Activated naive CD8-positive, alpha-beta T cell treated with anti-CD3 and anti-CD28 coated beads, Interleukin-2, amount 50 U/mL, for 24 hours (primary cell): ENCODE data around the gene RYR2.
A peak's percentile ranks its signal among the peaks of the same experiment; 100 is the strongest.

Experiments used
- ATAC-seq: fragments of 150-1000 bp; cut with Tn5 transposase; one replicate; pipeline ENCODE4 v1.10.0; 2021
- DNase-seq: peaks from one replicate; pipeline ENCODE4 v3.0.0; 2021
- H3K27ac Mint-ChIP-seq: one replicate; pipeline ENCODE4 v1.8.0; 2021; ENCODE audit warnings: mild to moderate bottlenecking, mixed read lengths
- H3K27me3 Mint-ChIP-seq: one replicate; pipeline ENCODE4 v1.8.0; 2021; ENCODE audit warnings: mixed read lengths
- H3K36me3 Mint-ChIP-seq: one replicate; pipeline ENCODE4 v1.8.0; 2021; ENCODE audit warnings: low read depth, mixed read lengths
- H3K4me1 Mint-ChIP-seq: one replicate; pipeline ENCODE4 v1.8.0; 2021; ENCODE audit warnings: mixed read lengths
- H3K4me3 Mint-ChIP-seq: one replicate; pipeline ENCODE4 v1.8.0; 2021; ENCODE audit warnings: mild to moderate bottlenecking, moderate library complexity, mixed read lengths
- H3K9me3 Mint-ChIP-seq: one replicate; pipeline ENCODE4 v1.8.0; 2021; ENCODE audit warnings: mixed read lengths

Gene RYR2

GRCh38 chr1:237041795-237042525, at the start of gene RYR2:
Gene RYR2 (plus strand): TSS chr1:237042184. CDS start chr1:237042522, 338 bp downstream.
- Mint-ChIP-seq H3K4me3 (no peak within 1 kb of the TSS), H3K27ac (no peak within 1 kb of the TSS), H3K27me3 (peaks cover 42% of the 10 kb centered on the region), H3K9me3 (no peaks in the 10 kb centered on the region), H3K36me3 (peaks cover 2% of the 10 kb centered on the region), H3K4me1 (peaks cover 10% of the 10 kb centered on the region)
- DNase-seq (no peak), ATAC-seq (peak; percentile 20)

- H3K27ac Mint-ChIP-seq = no peak overlapping the region
- peaks cover 8% of the 10 kb centered on the region for H3K27me3 Mint-ChIP-seq
- ATAC-seq = no peak
- no peak overlapping the region for H3K4me3 Mint-ChIP-seq
- no peaks in the 10 kb centered on the region for H3K4me1 Mint-ChIP-seq
- H3K9me3 Mint-ChIP-seq = peaks cover 17% of the 10 kb centered on the region
- DNase-seq = no peak
- H3K36me3 Mint-ChIP-seq = no peaks in the 10 kb centered on the region
Observed at GRCh38 chr1:236992449-236992848, 49.5 kb upstream of the RYR2 start.

DNA sequence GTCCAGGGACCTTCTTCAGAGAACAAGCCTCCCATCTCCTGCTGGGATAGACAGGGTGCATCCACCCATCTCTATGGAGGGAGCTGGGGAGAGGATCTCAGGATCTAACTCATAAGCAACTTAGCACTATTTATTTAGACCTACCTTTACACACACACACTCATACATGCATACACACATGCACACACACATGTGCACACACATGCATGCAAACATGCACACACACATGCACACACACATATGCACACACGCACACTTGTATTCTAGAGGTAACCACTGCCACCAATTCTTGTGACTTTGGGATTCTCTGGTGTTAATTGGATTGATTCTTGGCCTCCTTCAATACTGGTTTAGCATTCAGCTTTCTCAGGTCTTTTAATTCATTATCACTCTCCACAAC, 47.5 kb upstream of the RYR2 start:
- H3K36me3 Mint-ChIP-seq = no peaks in the 10 kb centered on the region
- H3K4me3 Mint-ChIP-seq = no peak overlapping the region
- H3K4me1 Mint-ChIP-seq = no peaks in the 10 kb centered on the region
- peaks cover 17% of the 10 kb centered on the region for H3K9me3 Mint-ChIP-seq
- no peak overlapping the region for H3K27ac Mint-ChIP-seq
- ATAC-seq (no peak), DNase-seq (no peak)
- H3K27me3 Mint-ChIP-seq = peaks cover 2% of the 10 kb centered on the region

- H3K9me3 Mint-ChIP-seq = no peaks in the 10 kb centered on the region
- H3K27me3 Mint-ChIP-seq = peaks cover 3% of the 10 kb centered on the region
- DNase-seq (no peak), ATAC-seq (no peak)
- no peaks in the 10 kb centered on the region for H3K4me1 Mint-ChIP-seq
- no peaks in the 10 kb centered on the region for H3K36me3 Mint-ChIP-seq
- no peak overlapping the region for H3K4me3 Mint-ChIP-seq
- H3K27ac Mint-ChIP-seq = no peak overlapping the region
Observed at GRCh38 chr1:236997361-236997760, 44.6 kb upstream of the RYR2 start.

DNA sequence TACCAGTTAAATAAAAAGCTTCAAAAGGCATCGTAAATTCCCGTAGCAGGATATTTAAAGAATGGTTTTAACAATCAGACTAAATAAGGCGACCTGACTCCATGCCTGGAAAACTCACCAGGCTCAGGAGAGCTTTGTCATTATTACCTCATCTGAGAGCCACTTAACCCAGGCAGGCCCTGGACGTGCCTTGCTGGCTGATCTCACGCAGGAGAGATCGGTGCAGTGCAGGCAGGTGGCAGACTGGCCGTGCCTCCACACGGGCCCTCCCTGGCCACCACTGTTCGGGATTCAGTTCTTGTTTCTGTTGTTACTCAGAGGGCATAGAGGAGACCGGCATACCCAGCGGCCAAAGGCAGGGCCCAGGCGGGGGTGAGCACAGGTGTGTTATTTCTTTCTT, 44.1 kb upstream of the RYR2 start:
- Mint-ChIP-seq H3K4me3 (no peak overlapping the region), H3K27ac (no peak overlapping the region)
- no peak for ATAC-seq

GRCh38 chr1:236998546-236998945, 43.4 kb upstream of the RYR2 start:
- Mint-ChIP-seq H3K27ac (no peak overlapping the region), H3K4me3 (no peak overlapping the region), H3K9me3 (no peaks in the 10 kb centered on the region), H3K36me3 (no peaks in the 10 kb centered on the region), H3K4me1 (no peaks in the 10 kb centered on the region), H3K27me3 (peaks cover 6% of the 10 kb centered on the region)
- DNase-seq = no peak
- ATAC-seq = no peak

More for the DNA sequence above, 44.1 kb upstream of the RYR2 start:
- no peak for DNase-seq
- peaks cover 3% of the 10 kb centered on the region for H3K27me3 Mint-ChIP-seq
- H3K9me3 Mint-ChIP-seq = no peaks in the 10 kb centered on the region
- H3K36me3 Mint-ChIP-seq = no peaks in the 10 kb centered on the region
- H3K4me1 Mint-ChIP-seq = no peaks in the 10 kb centered on the region

GRCh38 chr1:237000191-237000590, 41.8 kb upstream of the RYR2 start:
- Mint-ChIP-seq H3K27ac (no peak overlapping the region), H3K9me3 (no peaks in the 10 kb centered on the region), H3K36me3 (no peaks in the 10 kb centered on the region), H3K4me3 (no peak overlapping the region), H3K4me1 (no peaks in the 10 kb centered on the region), H3K27me3 (peaks cover 7% of the 10 kb centered on the region)
- ATAC-seq (no peak), DNase-seq (no peak)

DNA sequence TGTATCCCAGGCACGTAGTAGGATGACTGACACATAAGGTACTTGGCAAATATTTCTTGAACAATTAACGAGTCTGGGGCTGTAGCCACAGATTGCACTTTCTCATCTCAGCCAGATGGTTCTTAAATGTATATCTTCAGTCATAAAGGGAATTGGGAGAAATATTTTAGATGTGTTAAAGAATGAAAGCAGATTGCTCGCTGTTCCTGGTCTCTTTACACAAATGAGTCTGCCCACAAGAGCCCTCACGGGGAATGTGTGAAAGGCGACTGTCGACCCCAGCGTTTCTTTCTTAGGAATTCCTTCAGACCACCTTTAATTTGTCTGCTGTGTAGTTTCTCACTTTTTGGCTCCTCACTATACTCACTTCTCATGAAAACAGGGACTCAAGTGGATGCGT, 38.5 kb upstream of the RYR2 start:
- no peak overlapping the region for H3K27ac Mint-ChIP-seq
- DNase-seq (no peak), ATAC-seq (no peak)
- no peaks in the 10 kb centered on the region for H3K4me1 Mint-ChIP-seq
- no peak overlapping the region for H3K4me3 Mint-ChIP-seq
- no peaks in the 10 kb centered on the region for H3K36me3 Mint-ChIP-seq
- H3K27me3 Mint-ChIP-seq = peaks cover 6% of the 10 kb centered on the region
- H3K9me3 Mint-ChIP-seq = no peaks in the 10 kb centered on the region

DNA sequence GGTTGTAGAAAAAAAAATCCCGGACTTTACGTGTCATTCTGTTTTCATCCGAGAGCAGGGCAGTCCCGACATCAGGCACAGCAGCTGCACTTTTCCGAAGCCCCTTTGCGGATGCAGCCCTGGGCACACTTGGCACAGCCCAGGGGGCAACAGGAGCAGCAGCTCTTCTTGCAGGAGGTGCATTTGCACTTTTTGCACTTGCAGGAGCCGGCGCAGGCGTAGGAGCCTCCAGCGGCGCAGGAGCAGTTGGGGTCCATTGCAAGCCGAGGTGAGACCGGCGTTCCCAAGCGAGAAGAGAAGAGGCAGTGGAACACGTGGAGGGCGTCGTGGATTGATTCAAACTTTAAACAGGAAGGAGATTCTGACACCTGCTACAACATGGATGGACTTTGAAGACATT, 37.9 kb upstream of the RYR2 start, which contains the start of gene MT1HL1:
MT1HL1 (minus strand) TSS at position 326 of the 400 bp plus-strand sequence; CDS start at position 257, 69 bp downstream.
- Mint-ChIP-seq H3K4me3 (no peak within 1 kb of the TSS), H3K27me3 (peaks cover 6% of the 10 kb centered on the region), H3K27ac (no peak within 1 kb of the TSS), H3K4me1 (no peaks in the 10 kb centered on the region), H3K36me3 (no peaks in the 10 kb centered on the region), H3K9me3 (no peaks in the 10 kb centered on the region)
- ATAC-seq = no peak
- DNase-seq = no peak

- Mint-ChIP-seq H3K27me3 (peaks cover 6% of the 10 kb centered on the region), H3K27ac (no peak overlapping the region), H3K4me3 (no peak overlapping the region), H3K9me3 (no peaks in the 10 kb centered on the region), H3K36me3 (no peaks in the 10 kb centered on the region), H3K4me1 (no peaks in the 10 kb centered on the region)
- ATAC-seq (no peak), DNase-seq (no peak)
Observed at GRCh38 chr1:237005674-237006073, 36.3 kb upstream of the RYR2 start.

DNA sequence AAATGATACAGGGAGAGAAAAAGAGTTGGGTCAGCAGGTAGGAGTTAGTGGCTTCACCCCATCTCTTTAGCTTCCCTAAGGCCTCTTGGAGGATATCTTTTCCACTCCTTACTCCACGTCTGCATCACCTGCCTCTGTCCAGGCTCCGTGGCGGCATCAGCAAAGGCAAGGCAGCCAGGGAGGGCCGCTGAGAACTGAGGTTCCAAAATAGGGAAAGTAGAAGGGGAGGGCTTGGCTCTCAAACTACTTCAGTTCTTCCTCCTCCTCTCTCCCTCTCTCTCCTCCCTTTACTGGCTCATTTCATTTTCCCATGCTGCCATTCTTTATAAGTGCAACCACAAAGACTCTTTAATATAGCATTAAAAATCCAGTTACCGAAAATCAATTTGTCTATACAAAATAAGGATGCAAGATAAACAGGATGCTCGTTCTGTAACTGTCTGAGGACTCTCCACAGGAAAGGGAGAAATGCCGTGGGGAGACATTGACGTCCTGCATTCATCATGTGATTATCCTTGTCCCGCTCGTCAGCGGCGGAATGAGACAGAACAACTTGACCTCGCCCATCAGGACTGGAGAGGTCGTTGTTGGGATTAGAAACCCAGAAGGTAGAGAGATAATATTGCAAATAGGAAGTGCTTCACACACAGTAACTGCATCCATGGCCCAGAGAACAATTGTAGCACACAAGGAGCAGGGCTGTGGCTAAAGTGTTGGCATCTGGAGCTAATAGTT, 34.7 kb upstream of the RYR2 start:
- Mint-ChIP-seq H3K27me3 (peaks cover 7% of the 10 kb centered on the region), H3K9me3 (no peaks in the 10 kb centered on the region), H3K27ac (no peak overlapping the region), H3K4me1 (no peaks in the 10 kb centered on the region), H3K36me3 (no peaks in the 10 kb centered on the region), H3K4me3 (no peak overlapping the region)
- no peak for DNase-seq
- ATAC-seq = no peak

GRCh38 chr1:237009611-237010010, 32.4 kb upstream of the RYR2 start:
- no peak for DNase-seq
- Mint-ChIP-seq H3K27ac (no peak overlapping the region), H3K4me1 (no peaks in the 10 kb centered on the region), H3K27me3 (peaks cover 5% of the 10 kb centered on the region), H3K4me3 (no peak overlapping the region), H3K36me3 (no peaks in the 10 kb centered on the region), H3K9me3 (no peaks in the 10 kb centered on the region)
- ATAC-seq = no peak

GRCh38 chr1:237011432-237011831, 30.6 kb upstream of the RYR2 start:
- Mint-ChIP-seq H3K9me3 (no peaks in the 10 kb centered on the region), H3K36me3 (no peaks in the 10 kb centered on the region), H3K4me1 (no peaks in the 10 kb centered on the region), H3K27me3 (peaks cover 3% of the 10 kb centered on the region), H3K4me3 (no peak overlapping the region), H3K27ac (no peak overlapping the region)
- ATAC-seq (no peak), DNase-seq (no peak)

GRCh38 chr1:237012361-237012760, 29.6 kb upstream of the RYR2 start:
- H3K27ac Mint-ChIP-seq = no peak overlapping the region
- H3K4me3 Mint-ChIP-seq = no peak overlapping the region
- DNase-seq = no peak
- H3K36me3 Mint-ChIP-seq = no peaks in the 10 kb centered on the region
- H3K4me1 Mint-ChIP-seq = no peaks in the 10 kb centered on the region
- ATAC-seq = no peak
- no peaks in the 10 kb centered on the region for H3K9me3 Mint-ChIP-seq
- peaks cover 3% of the 10 kb centered on the region for H3K27me3 Mint-ChIP-seq

- Mint-ChIP-seq H3K27ac (no peak overlapping the region), H3K4me1 (no peaks in the 10 kb centered on the region), H3K9me3 (no peaks in the 10 kb centered on the region), H3K36me3 (no peaks in the 10 kb centered on the region), H3K27me3 (peaks cover 3% of the 10 kb centered on the region), H3K4me3 (no peak overlapping the region)
- ATAC-seq = no peak
- no peak for DNase-seq
Observed at GRCh38 chr1:237012788-237013383, 29.1 kb upstream of the RYR2 start.
